ENCODE data around the gene PDF.

PDF gene

DNA sequence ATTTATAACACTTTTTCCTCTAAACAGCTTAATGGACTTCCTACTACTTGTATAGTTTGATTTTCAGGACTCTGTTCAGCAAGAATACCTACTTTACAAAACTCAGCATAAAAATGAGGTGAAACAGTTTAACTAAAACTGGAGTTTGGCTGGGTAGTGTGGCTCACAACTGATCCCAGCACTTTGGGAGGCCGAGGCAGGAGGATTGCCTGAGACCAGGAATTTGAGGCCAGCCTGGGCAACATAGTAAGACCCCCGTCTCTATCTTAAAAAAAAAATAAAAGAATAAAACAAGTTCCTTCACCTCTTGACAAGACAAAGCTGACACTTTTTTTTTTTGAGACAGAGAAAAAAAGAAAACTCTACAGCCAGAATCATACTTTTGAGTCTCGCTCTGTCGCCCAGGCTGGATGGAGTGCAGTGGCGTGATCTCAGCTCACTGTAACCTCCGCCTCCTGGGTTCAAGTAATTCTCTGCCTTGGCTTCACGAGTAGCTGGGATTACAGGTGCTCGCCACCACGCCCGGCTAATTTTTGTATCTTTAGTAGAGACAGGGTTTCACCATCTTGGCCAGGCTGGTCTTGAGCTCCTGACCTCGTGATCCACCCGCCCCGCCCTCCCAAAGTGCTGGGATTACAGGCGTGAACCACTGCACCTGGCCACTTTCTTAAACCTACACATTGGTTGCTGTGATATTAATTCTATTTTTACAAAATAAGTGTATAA is 2.6 kb downstream of the PDF start:
- DNase-seq (ENCODE audit: insufficient read length, low spot score) (no peak), FAIRE-seq (no peak)
- no peak for TF ChIP-seq POLR2A (IDR thresholded peaks at IDR 0.05; ENCODE audit: low read depth, low read length)

DNA sequence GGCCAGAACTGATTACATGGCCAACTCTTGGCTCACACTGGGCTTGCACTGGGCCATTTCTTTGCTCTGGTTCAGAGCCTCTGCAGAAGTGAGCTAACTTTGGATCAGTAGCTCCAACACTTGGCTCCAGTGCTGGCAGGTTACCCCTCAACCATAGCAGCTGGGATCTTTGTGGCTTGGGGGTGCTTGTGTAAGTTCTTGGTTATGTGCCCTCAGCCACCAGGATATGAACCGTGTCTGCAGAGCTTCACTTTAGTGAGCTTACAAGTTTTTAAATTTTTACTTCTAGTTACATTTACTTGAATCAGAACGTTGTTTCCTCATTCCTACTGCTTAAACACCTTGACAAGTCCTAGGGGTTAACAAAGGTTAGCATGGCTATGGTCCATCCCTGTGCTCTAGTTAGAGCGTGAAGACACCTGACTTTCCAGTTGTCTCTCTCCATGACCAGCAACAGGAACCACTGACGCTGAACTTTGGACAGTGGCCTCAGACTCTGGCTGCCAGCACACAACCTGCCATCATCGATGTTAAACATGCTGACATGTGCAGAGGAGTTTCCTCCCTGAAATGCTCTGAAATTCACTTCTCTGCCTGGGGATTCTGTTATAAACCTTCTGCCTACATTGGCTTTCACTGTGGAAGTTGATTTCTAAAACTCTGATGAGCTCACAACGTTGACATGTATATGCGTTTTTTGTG is 4.1 kb downstream of the PDF start:
- FAIRE-seq (no peak), DNase-seq (ENCODE audit: insufficient read length, low spot score) (no peak)
- no peak for TF ChIP-seq POLR2A (IDR thresholded peaks at IDR 0.05; ENCODE audit: low read depth, low read length)

DNA sequence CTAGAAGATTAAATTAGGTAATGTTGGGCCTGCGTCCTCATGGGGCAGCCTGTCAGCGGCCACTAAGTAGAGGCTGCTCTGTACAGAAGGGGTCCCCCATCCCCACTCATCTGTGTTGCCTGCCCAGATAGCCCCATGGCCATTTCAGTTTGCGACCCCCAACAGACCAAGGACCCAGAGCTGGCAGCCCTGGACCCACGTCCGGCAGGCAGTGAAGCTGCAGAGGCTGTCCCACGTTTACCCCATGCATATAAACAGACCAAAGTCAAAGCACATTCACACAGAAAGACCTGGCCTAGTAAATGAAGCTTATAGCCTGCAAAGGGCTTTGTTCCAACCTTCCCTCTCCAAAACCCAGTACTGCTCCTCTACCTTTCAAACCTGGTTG is 4.6 kb downstream of the PDF start:
- no peak for DNase-seq (ENCODE audit: insufficient read length, low spot score)
- TF ChIP-seq POLR2A (IDR thresholded peaks at IDR 0.05; ENCODE audit: low read depth, low read length): no peak
- no peak for FAIRE-seq

DNA sequence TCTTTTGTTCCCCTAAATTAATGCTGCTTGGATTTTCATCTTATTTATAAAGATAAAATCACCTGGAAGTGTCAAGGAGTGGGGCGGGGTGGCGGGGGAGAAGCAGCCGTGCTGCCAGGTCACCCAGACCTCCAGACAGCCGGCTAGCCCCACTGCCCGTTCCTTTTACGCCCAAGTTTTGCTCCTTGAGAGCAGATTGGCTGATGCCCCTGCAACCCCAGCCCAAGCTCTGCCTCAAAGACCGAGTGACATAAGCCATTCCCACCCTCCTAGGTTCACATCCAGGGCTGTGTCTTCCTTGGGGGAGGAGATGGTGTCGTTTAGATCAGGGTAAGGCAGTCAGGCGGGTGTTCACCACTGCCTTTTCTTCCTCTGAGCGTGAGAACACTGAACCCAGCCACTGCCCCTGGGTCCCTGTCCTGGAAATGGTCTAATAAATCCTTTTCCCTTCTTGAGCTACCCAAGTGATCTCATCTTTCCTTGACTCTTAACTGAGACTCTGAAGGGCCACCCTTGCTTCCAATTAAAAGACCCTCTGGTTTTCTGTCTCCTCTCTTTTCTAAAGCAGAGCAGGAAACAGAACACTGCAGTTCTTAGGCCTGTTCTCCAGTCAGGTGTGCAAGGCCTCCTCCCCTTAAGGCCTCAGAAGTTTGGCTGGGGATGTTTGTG is 5.7 kb downstream of the PDF start:
- FAIRE-seq (no peak), DNase-seq (ENCODE audit: insufficient read length, low spot score) (no peak)
- no peak for TF ChIP-seq POLR2A (IDR thresholded peaks at IDR 0.05; ENCODE audit: low read depth, low read length)

DNA sequence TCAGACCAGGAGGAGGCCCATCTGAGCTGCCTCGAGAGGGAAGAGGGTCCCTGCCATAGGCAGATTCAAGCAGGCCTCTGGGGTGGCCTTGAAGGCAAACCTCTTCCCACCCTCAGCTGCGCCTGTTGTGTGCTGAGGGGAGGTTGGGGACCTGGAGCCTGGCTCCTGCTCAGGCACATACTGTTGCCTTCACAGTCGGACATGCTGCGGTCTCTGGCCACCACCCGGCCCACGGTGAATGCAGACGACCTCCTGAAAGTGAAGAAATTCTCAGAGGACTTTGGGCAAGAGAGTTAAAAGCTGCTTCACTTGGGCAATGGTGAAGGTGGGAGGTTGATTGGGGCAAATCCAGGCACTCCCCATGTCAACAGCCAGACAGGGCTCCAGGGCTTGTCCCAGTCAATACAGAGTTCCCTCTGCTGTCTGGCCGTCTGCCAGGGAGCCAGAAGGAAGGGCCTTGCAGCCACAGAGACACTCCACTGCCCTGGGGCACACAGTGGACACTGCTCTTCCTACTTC is 6.3 kb downstream of the PDF start:
- no peak for DNase-seq (ENCODE audit: insufficient read length, low spot score)
- no peak for FAIRE-seq
- TF ChIP-seq POLR2A (IDR thresholded peaks at IDR 0.05; ENCODE audit: low read depth, low read length): no peak

DNA sequence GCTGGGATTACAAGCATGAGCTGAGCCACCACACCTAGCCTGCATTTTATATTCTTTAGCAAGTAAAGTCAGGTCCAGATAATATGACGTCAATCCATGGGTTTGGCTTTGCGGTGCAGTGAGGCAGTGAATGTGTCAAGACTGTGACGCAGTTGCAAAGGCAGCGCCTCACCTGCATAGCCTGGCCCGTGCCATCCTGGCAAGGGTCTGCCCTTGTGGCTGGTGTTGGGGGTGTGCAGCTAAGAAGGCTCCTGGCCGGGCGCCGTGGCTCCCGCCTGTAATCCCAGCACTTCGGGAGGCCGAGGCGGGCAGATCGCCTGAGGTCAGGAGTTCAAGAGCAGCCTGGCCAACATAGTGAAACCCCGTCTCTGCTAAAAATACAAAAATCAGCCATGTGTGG is 7.0 kb downstream of the PDF start:
- DNase-seq (ENCODE audit: insufficient read length, low spot score) (no peak), FAIRE-seq (no peak)
- no peak for TF ChIP-seq POLR2A (IDR thresholded peaks at IDR 0.05; ENCODE audit: low read depth, low read length)

DNA sequence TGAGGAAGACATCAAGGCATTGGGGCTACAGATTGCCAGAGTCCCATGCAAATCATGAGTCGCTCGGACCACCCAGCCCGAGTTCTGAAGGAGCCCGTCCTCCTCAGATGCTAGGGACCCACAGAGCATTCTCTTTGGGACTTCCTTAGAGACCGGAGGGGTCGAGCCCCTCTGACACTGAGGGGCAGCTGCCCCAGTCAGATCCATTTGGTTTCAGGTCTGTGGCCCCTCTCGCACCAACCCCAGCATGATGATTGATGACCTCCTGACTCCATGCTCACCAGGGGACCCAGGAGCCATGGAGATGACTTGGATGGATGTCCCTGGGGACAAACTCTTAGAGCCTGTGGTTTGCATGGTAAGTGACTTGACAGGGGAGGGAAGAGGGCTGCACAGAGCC is 8.0 kb downstream of the PDF start:
- TF ChIP-seq POLR2A (IDR thresholded peaks at IDR 0.05; ENCODE audit: low read depth, low read length): no peak
- DNase-seq (ENCODE audit: insufficient read length, low spot score) (no peak), FAIRE-seq (no peak)

DNA sequence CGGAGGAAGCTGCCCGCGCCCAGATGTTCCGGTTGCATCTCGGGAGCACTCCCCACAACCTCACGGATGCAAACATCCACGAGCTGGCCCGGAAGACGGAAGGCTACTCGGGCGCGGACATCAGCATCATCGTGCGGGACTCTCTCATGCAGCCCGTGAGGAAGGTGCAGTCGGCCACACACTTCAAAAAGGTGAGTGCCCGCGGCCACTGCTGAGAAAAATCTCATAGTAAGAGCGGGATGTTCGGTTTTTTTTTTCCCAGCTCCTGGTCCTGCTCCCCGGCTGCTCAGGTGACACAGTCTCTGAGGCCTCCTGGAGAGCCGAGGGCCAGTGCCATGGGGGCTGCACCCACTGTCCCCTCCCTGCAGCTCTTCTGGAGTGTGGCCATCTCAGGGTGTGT is 9.3 kb downstream of the PDF start:
- TF ChIP-seq POLR2A (IDR thresholded peaks at IDR 0.05; ENCODE audit: low read depth, low read length): no peak
- no peak for DNase-seq (ENCODE audit: insufficient read length, low spot score)
- FAIRE-seq: no peak

DNA sequence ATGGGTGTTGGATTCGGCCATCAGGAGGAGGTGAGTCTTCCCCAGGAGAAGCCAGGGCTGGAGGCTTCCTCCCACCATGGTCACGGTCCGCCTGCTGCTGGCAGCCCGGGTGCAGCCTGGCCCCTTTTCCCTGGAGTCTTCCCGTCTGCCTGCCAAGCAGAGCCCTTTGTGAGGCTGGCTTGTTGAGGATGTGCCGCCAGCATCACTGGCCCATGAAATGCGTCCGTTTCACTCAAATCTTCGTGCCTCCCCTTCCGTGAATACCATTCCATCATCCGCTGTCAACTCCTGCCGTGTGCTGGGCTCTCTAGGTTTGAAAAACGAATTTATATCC is 9.7 kb downstream of the PDF start:
- TF ChIP-seq POLR2A (IDR thresholded peaks at IDR 0.05; ENCODE audit: low read depth, low read length): no peak
- FAIRE-seq (no peak), DNase-seq (ENCODE audit: insufficient read length, low spot score) (no peak)

DNA sequence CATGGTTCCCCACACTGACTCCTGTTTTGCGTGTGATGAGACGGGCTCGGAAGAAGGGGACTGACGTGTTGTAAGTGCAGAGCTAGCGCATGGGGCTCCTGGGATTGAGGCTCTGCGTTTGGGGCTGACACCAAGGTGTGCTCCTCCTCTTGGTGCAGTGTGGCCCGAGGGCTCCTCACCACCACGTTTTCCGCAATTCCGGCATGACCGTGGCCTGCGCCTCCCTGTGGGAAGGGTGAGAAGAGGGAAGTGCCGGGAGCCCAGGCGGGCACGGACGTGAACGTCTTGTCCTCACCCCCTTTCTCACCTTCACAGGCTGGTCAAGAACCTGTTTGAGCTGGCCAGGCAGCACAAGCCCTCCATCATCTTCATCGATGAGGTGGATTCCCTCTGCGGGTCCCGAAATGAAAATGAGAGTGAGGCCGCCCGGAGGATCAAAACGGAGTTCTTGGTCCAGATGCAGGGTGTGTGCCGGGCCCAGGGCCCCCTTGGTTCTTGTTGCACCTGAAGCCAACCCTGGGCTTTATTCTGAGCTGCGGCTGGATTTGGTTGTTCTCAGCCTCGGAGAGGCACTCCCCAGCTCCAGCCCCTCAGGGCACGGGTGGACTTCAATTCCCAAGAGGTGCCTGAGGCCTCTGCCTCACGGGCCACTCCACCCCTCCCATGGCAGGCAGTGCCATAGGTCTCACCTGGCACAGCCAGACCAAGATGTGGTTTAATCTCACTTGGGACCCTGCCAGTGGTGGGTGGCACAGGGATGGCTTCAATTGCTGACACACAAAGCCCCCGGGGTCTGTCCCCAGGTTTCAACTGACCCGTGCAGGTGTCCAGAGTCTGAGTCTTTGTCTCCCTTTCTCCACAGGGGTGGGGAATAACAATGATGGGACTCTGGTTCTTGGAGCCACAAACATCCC is 10.3 kb downstream of the PDF start:
- FAIRE-seq: no peak

DNA sequence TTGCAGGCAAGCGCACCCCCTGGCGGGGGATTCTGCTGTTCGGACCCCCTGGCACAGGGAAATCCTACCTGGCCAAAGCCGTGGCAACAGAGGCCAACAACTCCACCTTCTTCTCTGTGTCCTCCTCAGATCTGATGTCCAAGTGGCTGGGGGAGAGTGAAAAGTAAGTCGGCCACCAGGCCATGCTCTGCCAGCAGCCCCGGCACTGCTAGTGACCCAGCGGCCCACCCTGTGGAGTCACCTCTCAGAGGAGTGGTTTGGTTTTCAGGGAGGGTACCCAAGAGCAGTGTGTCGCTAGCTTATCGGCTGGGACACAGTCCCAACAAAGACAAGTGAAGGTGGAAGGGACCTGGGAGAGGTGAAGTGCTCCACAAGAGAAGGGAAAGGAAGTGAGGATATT is 11.0 kb downstream of the PDF start:
- DNase-seq (ENCODE audit: insufficient read length, low spot score) (no peak), FAIRE-seq (no peak)
- no peak for TF ChIP-seq POLR2A (IDR thresholded peaks at IDR 0.05; ENCODE audit: low read depth, low read length)

More for the DNA sequence above, 10.3 kb downstream of the PDF start:
- no peak for DNase-seq (ENCODE audit: insufficient read length, low spot score)
- no peak for TF ChIP-seq POLR2A (IDR thresholded peaks at IDR 0.05; ENCODE audit: low read depth, low read length)

DNA sequence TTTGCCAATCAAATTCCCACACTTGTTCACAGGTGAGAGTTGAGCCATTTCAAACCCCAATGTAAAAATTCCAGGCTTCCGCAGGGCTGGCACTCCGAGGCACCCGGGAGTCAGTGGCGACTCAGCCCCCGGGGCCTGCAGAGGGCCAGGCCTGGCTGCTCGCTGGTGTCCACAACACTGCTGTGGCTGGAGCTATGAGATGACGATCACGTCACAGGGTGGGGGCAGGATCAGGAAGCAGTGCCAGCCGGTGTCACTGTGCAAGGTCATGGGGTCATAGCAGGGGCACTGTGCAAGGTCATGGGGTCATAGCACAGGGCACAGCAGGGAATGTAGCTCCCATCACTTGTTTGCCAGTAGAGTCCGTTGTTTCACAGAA is 11.5 kb downstream of the PDF start:
- FAIRE-seq (no peak), DNase-seq (ENCODE audit: insufficient read length, low spot score) (no peak)
- TF ChIP-seq POLR2A (IDR thresholded peaks at IDR 0.05; ENCODE audit: low read depth, low read length): no peak

DNA sequence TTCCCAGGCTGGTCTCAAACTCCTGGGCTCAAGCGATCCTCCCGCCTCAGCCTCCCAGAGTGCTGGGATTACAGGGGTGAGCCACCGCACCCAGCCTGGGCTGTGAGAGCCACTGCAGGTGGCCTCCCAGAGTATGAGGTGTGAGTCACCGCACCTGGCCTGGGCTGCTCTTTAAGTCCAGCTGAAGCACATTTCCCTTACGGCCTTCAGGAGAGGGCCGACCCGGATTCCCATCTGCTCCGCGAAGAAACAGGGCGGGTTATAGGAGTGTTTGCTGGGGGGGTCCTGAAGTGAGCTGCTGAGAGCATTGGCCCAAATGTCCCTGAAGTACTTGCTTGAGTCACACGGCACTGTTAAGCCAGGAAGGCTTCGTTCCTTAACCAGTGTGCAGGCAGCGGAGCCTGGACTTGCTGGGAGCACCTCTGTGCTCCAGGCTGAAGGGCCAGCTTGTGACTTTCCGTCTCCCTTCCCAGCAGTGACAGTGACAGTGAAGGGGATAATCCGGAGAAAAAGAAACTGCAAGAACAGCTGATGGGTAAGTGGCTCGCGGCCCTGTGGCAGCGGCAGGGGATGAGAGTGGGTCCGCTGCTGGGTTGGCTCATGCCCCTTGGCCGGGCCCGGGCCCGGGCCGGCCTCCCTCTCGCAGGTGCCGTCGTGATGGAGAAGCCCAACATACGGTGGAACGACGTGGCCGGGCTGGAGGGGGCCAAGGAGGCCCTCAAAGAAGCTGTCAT is 12.0 kb downstream of the PDF start:
- no peak for TF ChIP-seq POLR2A (IDR thresholded peaks at IDR 0.05; ENCODE audit: low read depth, low read length)
- FAIRE-seq (no peak), DNase-seq (ENCODE audit: insufficient read length, low spot score) (no peak)

All from H54 (cell line).